Endothelial cell (in vitro differentiated cells): ENCODE data around the gene SLC6A20. TPM values are rescaled to one million over a fixed set of nuclear protein-coding genes. Genes with fewer than 3 reads are reported as not detected.

Experiments used
- DNase-seq: peaks from one replicate; pipeline ENCODE4 v3.0.0; 2021; ENCODE audit warnings: low spot score
- H3K27ac Mint-ChIP-seq: one replicate; pipeline ENCODE4 v1.8.0; 2021; ENCODE audit warnings: mixed read lengths, inconsistent platforms; ENCODE audit not compliant: unreplicated experiment
- H3K27me3 Mint-ChIP-seq: one replicate; pipeline ENCODE4 v1.8.0; 2021; ENCODE audit warnings: mild to moderate bottlenecking, moderate library complexity, mixed read lengths, inconsistent platforms; ENCODE audit not compliant: unreplicated experiment
- H3K36me3 Mint-ChIP-seq: one replicate; pipeline ENCODE4 v1.8.0; 2021; ENCODE audit warnings: mild to moderate bottlenecking, low read depth, mixed read lengths, inconsistent platforms; ENCODE audit not compliant: unreplicated experiment
- H3K4me1 Mint-ChIP-seq: one replicate; pipeline ENCODE4 v1.8.0; 2021; ENCODE audit warnings: mild to moderate bottlenecking, mixed read lengths, inconsistent platforms; ENCODE audit not compliant: unreplicated experiment
- H3K4me3 Mint-ChIP-seq: one replicate; pipeline ENCODE4 v1.8.0; 2021; ENCODE audit warnings: mild to moderate bottlenecking, mixed read lengths, inconsistent platforms; ENCODE audit not compliant: unreplicated experiment
- H3K9me3 Mint-ChIP-seq: one replicate; pipeline ENCODE4 v1.8.0; 2021; ENCODE audit warnings: mixed read lengths, inconsistent platforms; ENCODE audit not compliant: unreplicated experiment
- CTCF ChIP-seq: fragments of 200-600 bp; sonication (generic); IDR thresholded peaks from one replicate; pipeline ENCODE4 v1.5.0; 2021; ENCODE audit warnings: antibody characterized with exemption; ENCODE audit not compliant: unreplicated experiment
- total RNA-seq: library from RNA; stranded (reverse); fragmentation: NEBNext Ultra II Directional; extraction: Animal tissue kit (Norgen Biotek cat#: 25700); gene quantifications from one replicate; pipeline ENCODE4 v1.2.1, GENCODE V29; 2021; ENCODE audit not compliant: unreplicated experiment

Gene SLC6A20
- total RNA-seq, 1 donor from 2014 or later = 0.21 TPM

DNA sequence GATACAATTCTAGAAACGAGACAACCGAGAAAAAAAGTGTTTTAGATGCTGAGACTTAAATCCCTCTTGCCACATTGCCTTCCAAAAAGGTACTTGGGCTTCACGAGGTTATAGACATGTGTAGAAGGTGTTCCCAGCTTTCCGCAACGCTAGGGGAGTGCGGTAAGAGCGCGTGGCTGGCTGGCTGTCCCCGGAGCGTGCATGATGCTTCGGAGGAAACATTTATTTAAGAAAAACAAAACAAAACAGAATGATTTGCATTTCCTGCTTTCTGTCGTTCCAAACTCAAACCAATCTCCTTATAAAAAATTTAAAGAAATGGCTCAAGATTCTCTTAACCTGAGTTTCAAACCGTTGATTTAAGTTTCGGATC lies 841 bp downstream of the SLC6A20 start:
- Mint-ChIP-seq H3K9me3 (no peaks in the 10 kb centered on the region), H3K27ac (no peak overlapping the region), H3K36me3 (peaks cover 6% of the 10 kb centered on the region), H3K27me3 (peaks cover 14% of the 10 kb centered on the region), H3K4me3 (peak overlapping the region; percentile 72), H3K4me1 (peaks cover 18% of the 10 kb centered on the region)
- no peak for TF ChIP-seq CTCF
- no peak for DNase-seq

DNA sequence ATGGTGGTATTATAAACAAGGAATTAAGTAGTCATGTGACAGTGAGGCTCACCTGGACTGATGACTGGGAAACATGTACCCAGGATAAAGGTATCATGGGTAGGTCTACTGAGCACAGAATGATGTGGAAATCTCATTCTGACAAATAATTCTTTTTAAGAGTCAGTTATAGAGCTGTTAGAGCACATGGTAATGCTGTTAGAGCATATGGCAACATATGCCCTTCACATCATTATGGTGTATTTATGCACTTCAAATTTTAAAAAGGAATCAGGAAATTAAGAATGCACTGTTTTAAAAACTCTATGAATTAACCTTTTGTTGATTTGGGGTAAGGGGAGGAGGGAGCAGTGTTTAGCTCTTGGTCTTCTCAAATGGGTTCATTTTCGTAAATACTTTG lies 1.7 kb downstream of the SLC6A20 start:
- no peak overlapping the region for H3K27ac Mint-ChIP-seq
- peaks cover 6% of the 10 kb centered on the region for H3K36me3 Mint-ChIP-seq
- peaks cover 19% of the 10 kb centered on the region for H3K4me1 Mint-ChIP-seq
- no peak for TF ChIP-seq CTCF
- no peaks in the 10 kb centered on the region for H3K9me3 Mint-ChIP-seq
- DNase-seq = no peak
- no peak overlapping the region for H3K4me3 Mint-ChIP-seq
- peaks cover 11% of the 10 kb centered on the region for H3K27me3 Mint-ChIP-seq

- Mint-ChIP-seq H3K4me1 (peaks cover 19% of the 10 kb centered on the region), H3K4me3 (no peak overlapping the region), H3K9me3 (no peaks in the 10 kb centered on the region), H3K27me3 (peaks cover 11% of the 10 kb centered on the region), H3K27ac (no peak overlapping the region), H3K36me3 (peaks cover 6% of the 10 kb centered on the region)
- no peak for DNase-seq
- TF ChIP-seq CTCF = no peak
Measured at GRCh38 chr3:45794177-45794560, 2.2 kb downstream of the SLC6A20 start.

DNA sequence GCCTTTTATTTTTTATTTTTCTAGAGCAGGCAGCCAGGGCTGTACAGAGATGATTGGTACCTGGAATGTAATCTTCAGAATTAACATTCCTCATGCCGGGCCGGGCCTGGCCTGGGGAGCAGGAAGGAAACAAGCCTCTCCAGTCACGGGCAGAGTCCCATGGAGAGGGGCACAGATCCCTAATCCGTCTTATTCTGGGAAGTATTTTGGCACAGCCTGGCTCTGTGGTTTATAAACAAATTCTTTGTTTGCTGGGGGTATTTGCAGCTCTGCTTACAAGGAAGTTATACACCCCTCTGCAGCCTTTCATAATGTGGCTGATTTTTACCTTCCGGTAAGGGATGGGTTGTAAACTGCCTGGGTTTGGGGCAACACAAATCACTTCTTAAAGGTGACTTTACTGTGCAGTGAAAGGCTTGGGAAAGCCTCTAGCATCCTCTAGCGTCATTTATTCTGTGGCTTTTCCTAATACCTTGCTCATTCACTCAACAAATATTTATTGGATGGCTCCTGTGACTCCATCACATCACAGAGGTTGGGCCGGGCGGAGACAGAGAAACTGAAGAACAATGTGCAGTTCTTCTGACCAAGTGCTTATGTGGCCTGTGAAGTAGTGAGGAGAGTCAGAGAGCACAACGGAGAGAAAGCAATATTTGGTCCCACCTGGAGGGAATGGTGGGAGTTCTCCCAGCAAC lies 2.7 kb downstream of the SLC6A20 start:
- TF ChIP-seq CTCF = no peak
- peaks cover 6% of the 10 kb centered on the region for H3K36me3 Mint-ChIP-seq
- H3K9me3 Mint-ChIP-seq = no peaks in the 10 kb centered on the region
- H3K4me1 Mint-ChIP-seq = peaks cover 19% of the 10 kb centered on the region
- H3K27ac Mint-ChIP-seq = no peak overlapping the region
- no peak overlapping the region for H3K4me3 Mint-ChIP-seq
- H3K27me3 Mint-ChIP-seq = peaks cover 11% of the 10 kb centered on the region
- DNase-seq = no peak

- H3K4me3 Mint-ChIP-seq = no peak overlapping the region
- H3K36me3 Mint-ChIP-seq = peaks cover 6% of the 10 kb centered on the region
- H3K4me1 Mint-ChIP-seq = peaks cover 19% of the 10 kb centered on the region
- no peak for TF ChIP-seq CTCF
- no peak overlapping the region for H3K27ac Mint-ChIP-seq
- no peak for DNase-seq
- no peaks in the 10 kb centered on the region for H3K9me3 Mint-ChIP-seq
- H3K27me3 Mint-ChIP-seq = peaks cover 10% of the 10 kb centered on the region
Measured at GRCh38 chr3:45792516-45793172, 3.7 kb downstream of the SLC6A20 start.
